GM18909 (cell line): ENCODE measurements around the gene ALG8.
"Not testable (repeated sequence)": the region's sequence is repeated elsewhere in the genome, so short reads cannot be mapped to it uniquely, and the experiment has no call there.

Experiments used
- ATAC-seq: cut with Tn5 transposase; IDR thresholded peaks from one replicate; pipeline ENCODE4 v1.9.1; 2021; ENCODE audit warnings: mild to moderate bottlenecking; ENCODE audit not compliant: unreplicated experiment, poor library complexity

Gene ALG8

GRCh38 chr11:78139422-78140391 is at the start of gene ALG8:
Gene ALG8, minus strand, starts transcription at chr11:78139626. Its CDS starts 38 bp downstream, at chr11:78139588.
- peak; percentile 94 for ATAC-seq

DNA sequence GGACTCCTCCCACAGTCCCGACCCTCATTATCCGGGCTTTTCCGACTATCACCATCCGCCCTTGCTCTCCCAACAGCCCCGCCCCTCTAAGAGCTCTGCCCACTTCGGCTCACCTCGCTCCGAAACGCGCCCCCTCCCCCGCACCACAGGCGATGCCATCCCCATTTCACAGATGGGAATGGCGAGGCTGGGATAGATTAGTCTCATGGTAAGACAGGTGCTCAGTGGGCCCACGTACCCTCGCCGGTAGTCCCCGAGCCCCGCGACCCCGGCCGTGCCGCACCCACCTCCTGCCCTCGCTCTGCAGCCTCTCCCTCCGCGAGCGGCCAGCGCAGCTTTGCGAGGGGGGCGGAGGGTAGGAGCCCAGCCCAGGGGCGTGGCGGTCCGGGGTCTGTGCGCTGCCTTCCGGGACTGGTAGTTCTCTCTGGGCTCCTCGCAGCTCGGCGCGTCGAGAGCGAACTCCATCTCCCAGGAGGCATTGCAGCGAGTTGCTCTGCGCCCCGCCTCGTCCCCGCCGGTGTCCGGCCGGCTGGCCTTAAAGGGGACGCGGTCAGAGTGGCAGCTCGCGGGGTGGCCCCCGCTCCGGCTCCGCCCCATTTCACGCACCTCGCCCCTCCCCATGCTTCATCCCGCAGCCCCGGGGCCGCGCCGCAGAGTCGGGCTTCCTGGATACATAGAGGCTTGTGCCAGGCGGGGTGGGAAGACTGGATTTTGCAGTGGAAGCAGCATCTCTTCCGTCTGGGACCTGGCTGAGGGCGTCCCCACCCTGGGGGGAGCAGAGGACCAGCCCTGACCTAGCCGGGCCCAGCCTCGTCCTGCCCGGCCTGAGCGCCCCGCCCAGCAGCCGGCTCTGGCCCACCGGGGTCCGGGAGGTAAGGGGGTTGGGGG is 49.1 kb upstream of the ALG8 start, which contains the start of the genes KCTD21 and USP35:
TSS of gene KCTD21 (minus strand) at position 341 of the 888 bp plus-strand sequence. CDS start 14,072 bp downstream, outside the sequence.
TSS of gene USP35 (plus strand) at position 634 of the 888 bp plus-strand sequence. CDS start 7,327 bp downstream, outside the sequence.
- ATAC-seq = peak; percentile 97

DNA sequence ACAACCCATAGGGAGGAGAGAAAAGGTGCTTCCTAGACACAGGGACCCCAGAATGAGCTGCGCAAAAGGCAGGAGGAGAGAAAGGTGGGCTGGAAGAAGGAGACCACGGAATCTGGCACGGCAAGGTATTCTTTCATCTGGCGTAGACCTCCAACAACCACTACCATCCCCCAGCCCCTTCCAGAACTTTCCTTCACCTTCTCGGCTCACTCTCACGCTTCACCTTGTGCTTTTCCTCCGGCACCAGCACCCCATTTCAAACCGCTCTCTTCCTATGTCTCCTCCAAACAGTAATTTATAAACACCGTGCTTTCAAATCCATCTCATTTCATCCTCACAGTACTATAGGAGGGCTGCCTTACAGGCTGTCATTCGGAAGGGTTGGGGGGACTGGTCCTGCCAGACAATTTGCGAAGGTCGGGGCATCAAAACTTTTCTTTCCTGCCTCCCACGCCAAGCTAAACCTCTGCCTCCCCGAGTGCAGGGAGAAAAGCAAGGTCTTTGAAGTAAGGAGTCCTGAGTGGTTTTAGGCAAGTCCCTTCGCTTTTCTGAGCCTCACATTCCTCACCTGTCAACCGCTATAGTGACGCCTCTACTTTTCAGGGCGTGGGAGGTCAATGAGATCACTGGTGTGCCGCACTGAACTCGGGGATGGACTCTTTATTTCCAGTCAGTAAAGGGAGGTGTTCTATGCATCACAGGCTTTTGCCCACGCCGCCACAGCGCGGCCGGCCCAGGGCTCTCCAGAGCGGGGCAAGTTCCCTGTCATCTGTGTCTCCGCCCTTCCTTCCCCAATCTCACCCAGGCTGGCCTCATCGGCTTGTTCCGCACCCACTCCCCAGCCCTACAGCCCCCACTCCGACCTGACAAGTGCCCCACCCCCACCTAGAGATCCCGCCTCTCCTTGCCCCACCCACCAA is 48.2 kb upstream of the ALG8 start:
- peak; percentile 23 for ATAC-seq

- ATAC-seq = no peak
Measured at GRCh38 chr11:78181185-78181584, 41.8 kb upstream of the ALG8 start.

GRCh38 chr11:78180751-78181150 is 41.3 kb upstream of the ALG8 start:
- ATAC-seq = no peak

DNA sequence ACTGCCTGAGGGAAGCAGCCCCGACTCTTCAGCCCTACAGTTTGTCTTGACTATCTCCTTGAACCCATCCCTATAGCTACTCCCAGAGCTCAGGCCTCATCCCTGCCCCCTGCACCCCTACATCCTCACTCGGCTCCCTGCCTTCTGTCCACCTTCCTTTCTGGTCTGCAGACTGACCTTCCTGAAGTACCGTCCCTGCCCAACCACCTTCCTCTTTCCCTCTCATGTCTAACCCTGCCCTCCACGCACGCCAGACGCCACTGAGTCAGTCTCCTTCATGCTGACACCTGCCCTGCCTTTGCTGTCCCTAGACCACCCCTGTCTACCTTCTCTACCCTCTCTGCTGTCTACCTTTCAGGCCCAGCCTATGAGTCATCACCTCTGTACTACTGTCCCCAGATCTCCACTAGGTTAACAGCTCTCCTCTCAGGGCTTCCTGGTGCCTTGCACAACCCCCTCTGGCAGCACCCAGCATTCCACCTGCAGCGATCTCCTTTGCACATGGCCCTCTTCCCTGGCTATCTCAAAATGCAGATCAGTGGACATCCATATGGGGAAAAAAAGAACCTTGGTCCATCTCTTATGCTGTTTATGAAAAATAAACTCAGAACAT is 40.1 kb upstream of the ALG8 start:
- ATAC-seq = no peak

DNA sequence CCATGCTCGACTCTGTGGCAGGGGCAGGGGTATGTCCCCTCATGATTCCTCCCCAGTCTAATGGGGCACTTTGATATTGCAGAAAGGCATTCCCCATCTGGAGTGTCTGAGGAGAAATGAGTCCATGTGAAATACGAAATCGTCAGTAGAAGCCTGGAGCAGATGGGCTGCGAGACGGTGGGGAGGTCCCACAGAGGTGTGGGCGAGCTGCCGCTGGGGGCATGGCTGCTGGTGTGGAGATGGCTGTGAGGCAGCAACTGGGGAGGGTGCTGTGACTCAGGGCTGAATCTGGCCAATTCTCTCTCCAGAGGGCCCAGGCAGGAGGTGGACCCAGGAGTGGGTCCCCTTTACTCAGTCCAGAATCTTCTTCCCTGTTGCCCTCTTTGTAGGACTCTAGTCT is 37.8 kb upstream of the ALG8 start:
- no peak for ATAC-seq

DNA sequence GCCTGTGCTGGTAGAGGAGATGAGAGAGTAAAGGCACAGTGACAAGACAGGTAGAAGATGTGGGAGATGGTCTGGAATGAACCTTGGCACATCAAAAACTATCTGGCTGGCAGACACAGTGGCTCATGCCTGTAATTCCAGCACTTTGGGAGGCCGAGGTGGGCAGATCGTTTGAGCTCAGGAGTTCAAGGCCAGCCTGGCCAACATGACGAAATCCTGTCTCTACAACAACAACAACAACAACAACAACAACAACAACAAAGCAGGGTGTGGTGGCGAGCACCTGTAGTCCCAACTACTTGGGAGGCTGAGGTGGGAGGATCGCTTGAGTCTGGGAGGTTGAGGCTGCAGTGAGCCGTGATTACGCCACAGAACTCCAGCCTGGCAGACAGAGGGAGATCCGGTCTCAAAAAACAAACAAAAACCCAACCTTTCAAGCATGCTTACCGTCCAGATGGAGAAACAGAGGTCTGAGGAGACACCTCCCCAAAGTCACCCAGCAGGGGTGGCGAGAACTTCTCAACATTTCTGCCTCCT is 37.2 kb upstream of the ALG8 start:
- no peak for ATAC-seq

DNA sequence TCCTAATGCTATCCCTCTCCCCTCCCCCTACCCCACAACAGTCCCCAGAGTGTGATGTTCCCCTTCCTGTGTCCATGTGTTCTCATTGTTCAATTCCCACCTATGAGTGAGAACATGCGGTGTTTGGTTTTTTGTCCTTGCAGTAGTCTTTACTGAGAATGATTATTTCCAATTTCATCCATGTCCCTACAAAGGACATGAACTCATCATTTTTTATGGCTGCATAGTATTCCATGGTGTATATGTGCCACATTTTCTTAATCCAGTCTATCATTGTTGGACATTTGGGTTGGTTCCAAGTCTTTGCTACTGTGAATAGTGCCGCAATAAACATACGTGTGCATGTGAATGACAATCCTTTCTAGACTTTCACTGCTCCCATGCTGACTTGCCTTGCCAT is 36.4 kb upstream of the ALG8 start:
- not testable (repeated sequence) for ATAC-seq

GRCh38 chr11:78171951-78172350 is 32.5 kb upstream of the ALG8 start:
- no peak for ATAC-seq

DNA sequence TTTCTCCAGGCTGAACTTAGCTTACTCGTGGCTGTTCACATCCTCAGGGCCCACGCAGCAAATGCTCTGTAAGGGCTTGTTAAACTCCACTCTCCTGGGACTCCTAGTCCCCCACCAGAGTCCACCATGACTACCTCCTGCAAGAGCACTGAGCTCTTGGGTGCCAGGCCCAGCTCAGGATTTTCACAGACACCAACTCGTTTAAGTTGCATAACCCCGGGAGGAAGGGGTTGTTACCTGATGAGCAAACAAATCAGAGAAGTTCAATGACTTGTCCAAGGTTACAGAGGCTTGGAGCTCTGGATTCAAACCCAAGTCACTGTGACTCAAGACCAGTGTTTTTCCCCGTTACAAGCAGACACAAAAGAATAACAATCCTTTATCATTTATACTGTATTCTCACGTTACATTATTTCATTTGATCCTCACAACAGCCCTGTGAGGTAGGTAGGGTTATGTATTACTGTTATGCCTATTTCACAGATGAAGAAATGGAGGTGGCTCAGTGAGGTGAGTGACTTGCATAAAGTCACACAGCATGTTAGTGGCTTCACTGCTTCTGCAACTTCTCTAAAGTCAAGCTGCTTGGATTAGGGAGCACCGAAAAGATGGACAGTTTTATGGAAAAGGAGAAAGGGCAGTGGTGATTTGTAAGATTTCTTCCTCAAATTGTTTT is 31.6 kb upstream of the ALG8 start:
- no peak for ATAC-seq

GRCh38 chr11:78170413-78170812 is 31.0 kb upstream of the ALG8 start:
- ATAC-seq = no peak

DNA sequence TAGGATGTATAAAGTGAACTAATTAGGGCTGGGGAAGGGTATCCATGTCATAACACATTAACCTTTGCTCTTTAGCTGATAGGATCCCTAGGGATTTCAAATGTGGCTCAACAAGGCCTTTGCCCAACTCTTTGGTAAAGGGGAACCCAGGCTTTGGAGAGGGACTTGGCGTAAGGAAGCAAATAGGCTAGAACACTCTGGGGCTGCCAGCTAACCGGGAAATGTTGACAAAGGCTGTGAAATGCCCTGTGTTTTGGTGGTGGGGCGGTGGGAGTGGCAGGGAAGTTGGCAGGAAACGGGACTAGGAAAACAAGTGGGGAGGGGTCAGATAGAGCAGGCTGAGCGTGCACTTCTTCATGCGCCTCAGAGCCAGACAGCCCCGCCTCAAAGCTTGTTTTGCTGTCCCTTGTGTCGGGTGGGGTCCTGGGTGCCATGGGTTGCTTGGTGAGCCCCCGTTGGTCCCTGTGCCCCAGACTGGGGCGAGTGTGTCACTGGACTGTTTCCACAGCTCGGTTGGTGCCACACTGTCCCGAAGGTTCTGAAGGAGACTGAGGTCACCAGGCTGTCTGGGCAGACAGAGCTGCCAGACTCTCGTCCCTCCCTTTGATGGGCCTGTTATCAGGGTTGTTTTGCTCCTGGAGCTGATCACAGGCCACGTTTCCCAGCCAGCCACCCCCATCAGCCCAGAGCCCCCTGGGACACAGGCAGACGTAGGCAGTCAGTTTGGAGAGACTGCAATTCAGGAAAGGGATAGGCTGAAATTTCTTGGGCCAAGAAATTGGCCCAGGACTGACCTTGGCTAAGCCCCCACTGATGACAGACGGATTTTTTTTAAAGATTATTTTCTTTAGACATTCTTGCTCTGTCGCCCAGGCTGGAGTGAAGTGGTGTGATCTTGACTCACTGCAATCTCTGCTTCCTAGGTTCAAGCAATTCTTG is 29.4 kb upstream of the ALG8 start:
- ATAC-seq = no peak

DNA sequence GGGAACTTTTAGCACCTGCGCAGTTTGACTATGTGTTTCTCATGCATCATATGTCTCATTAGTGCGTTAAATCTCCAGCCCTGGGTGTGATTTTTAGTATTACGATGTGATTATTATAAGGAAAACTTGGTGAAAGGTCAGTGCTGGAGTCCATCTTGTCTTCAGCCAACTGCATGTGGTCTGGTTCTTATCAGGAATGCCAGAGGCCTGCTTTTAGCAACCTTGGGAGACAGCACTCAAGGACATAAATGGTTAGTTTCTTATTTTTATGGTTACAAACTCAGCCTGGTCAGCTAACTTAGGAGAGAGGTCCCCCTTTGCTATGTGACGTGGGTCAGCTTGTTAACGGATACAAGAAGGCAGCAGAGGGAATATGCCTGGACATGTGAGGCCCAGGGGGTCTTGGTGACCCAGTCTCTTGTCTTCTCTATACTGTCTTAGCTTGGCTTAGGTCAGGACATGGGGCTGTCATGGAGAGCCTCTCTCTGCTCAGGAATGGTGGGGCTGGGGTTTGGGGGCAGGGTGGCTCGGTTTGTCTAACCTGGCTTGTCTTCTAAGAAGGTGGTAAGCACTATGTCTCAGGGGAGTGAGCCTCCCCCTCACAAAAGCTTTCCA is 27.5 kb upstream of the ALG8 start:
- no peak for ATAC-seq

DNA sequence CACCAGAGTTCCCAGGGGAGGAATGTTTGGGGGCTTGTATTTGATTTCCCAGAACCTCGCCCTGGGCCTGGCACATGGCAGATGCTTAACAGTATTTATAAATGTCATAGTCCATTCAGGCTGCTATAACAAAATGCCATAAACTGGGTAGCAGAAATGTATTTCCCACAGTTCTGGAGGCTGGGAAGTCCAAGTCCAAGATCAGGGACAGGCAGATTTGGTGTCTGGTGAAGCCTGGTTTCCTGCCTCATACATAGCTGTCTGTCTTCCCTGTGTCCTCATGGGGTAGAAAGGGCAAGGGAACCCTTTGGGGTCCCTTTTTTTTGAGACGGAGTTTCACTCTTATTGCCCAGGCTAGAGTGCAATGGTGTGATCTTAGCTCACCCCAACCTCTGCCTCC is 25.0 kb upstream of the ALG8 start:
- ATAC-seq = no peak

DNA sequence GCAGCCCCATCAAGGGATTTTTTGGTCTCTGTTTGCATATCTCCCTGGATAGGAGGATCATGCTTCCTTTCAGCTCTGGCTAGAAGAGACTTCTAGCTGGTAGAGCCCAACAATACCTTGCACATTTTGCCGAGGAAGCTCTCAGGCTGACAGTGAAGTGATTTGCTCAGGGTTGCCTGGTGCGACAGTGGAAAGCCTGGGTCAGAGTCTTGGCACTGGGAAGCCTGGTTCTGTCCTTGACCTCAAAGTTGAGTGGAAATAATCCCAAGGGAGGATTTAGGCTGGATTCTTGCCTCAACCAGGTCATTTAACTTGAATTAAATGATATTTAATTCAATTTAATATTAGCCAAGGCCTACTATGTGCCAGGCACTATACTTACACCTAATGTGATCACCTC is 24.4 kb upstream of the ALG8 start:
- no peak for ATAC-seq

- ATAC-seq = no peak
Measured at GRCh38 chr11:78161962-78162371, 22.5 kb upstream of the ALG8 start.
